Smooth muscle cell (in vitro differentiated cells): ENCODE measurements around the gene ASIC1. TPM values are rescaled to one million over a fixed set of nuclear protein-coding genes. Genes with fewer than 3 reads are reported as not detected.

Experiments
- DNase-seq: peaks from one replicate; lab custom pipeline; 2025; ENCODE audit not compliant: unreplicated experiment; lab: John Stamatoyannopoulos, UW
- H2AFZ ChIP-seq: fragments of 200-600 bp; sonication (generic); 2 replicates; pipeline ENCODE4 v1.6.0; 2016; ENCODE audit warnings: antibody characterized with exemption, low read depth, mild to moderate bottlenecking
- H3F3A ChIP-seq: fragments of 200-600 bp; sonication (generic); 2 replicates; pipeline ENCODE4 v1.6.0; 2017; ENCODE audit warnings: antibody characterized with exemption, low read depth
- H3K27ac ChIP-seq: fragments of 200-600 bp; sonication (generic); 2 replicates; pipeline ENCODE4 v1.5.1; 2016; ENCODE audit warnings: low read depth, mild to moderate bottlenecking
- H3K27me3 ChIP-seq: fragments of 200-600 bp; sonication (generic); 2 replicates; pipeline ENCODE4 v1.6.1; 2016; ENCODE audit warnings: low read depth, mild to moderate bottlenecking
- H3K36me3 ChIP-seq: fragments of 200-600 bp; sonication (generic); 2 replicates; pipeline ENCODE4 v1.5.1; 2016; ENCODE audit warnings: low read depth
- H3K4me1 ChIP-seq: fragments of 200-600 bp; sonication (generic); 2 replicates; pipeline ENCODE4 v1.5.1; 2016; ENCODE audit warnings: low read depth
- H3K4me2 ChIP-seq: fragments of 200-600 bp; sonication (generic); 2 replicates; pipeline ENCODE4 v1.6.0; 2016; ENCODE audit warnings: mild to moderate bottlenecking
- H3K4me3 ChIP-seq: fragments of 200-600 bp; sonication (generic); 2 replicates; pipeline ENCODE4 v1.5.1; 2016; ENCODE audit warnings: mild to moderate bottlenecking
- H3K79me2 ChIP-seq: fragments of 200-600 bp; sonication (generic); 2 replicates; pipeline ENCODE4 v1.6.0; 2016; ENCODE audit warnings: low read depth, mild to moderate bottlenecking
- H3K9ac ChIP-seq: fragments of 200-600 bp; sonication (generic); 2 replicates; pipeline ENCODE4 v1.6.0; 2016; ENCODE audit warnings: low read depth
- H3K9me3 ChIP-seq: fragments of 200-600 bp; sonication (generic); replicated peaks from 2 replicates; pipeline ENCODE4 v1.5.1; 2016; ENCODE audit warnings: low read depth
- H4K20me1 ChIP-seq: fragments of 200-600 bp; sonication (generic); 2 replicates; pipeline ENCODE4 v1.6.0; 2016; ENCODE audit warnings: low read depth
- WGBS: methylation state at CpG from one replicate; pipeline ENCODE4 v1.1.7; 2016; ENCODE audit warnings: low lambda C conversion rate; 5-methylcytosine and 5-hydroxymethylcytosine counted together
- polyA plus RNA-seq: library from polyadenylated mRNA; unstranded; fragments of >200 nt; fragmentation: Nextera tagmentation; extraction: Ambion mirVana; gene quantifications from 2 replicates; pipeline ENCODE4 v1.2.1, GENCODE V29; 2016
- total RNA-seq: library from RNA; depleted of rRNA; stranded (reverse); fragments of >200 nt; gene quantifications from 2 replicates; pipeline ENCODE4 v1.2.3, GENCODE V29; 2014
- TF ChIP-seq, protein P1 (sequence below): fragments of 200-600 bp; sonication (generic); IDR thresholded peaks from 2 replicates; pipeline ENCODE4 v1.5.1; 2017; ENCODE audit warnings: borderline replicate concordance, mild to moderate bottlenecking, antibody characterized with exemption; ENCODE audit not compliant: insufficient read depth, poor library complexity, severe bottlenecking

ASIC1 gene
- total and polyA plus RNA-seq, 2 experiments from 2014 or later = 0.45 to 1.5 TPM

DNA sequence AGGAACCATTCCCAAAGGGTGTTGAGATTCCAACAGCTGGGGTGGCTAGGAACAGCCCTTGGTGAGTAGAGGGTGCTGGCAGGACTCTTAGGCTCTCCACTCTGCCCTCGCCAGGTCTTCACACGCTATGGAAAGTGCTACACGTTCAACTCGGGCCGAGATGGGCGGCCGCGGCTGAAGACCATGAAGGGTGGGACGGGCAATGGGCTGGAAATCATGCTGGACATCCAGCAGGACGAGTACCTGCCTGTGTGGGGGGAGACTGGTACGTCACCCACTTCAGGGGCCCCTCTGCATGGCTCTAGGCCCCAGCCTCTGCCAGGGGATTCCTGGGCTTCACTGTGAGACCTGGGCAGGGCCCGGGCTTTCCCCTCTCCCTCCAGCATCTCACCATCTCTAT lies 19.7 kb downstream of the ASIC1 start:
- Histone ChIP-seq H3K27ac (no peak overlapping the region), H3K36me3 (no peaks in the 10 kb centered on the region), H3K9me3 (no peaks in the 10 kb centered on the region), H3F3A (no peaks in the 10 kb centered on the region), H2AFZ (no peak overlapping the region), H3K4me2 (no peak overlapping the region), H3K4me1 (no peaks in the 10 kb centered on the region), H3K9ac (no peak overlapping the region), H3K79me2 (no peaks in the 10 kb centered on the region), H3K4me3 (no peak overlapping the region), H3K27me3 (no peaks in the 10 kb centered on the region), H4K20me1 (no peaks in the 10 kb centered on the region)
- no peak for DNase-seq
- WGBS = 94% methylated on average over 12 of the region's 12 CpGs
- TF ChIP-seq, protein P1, sequence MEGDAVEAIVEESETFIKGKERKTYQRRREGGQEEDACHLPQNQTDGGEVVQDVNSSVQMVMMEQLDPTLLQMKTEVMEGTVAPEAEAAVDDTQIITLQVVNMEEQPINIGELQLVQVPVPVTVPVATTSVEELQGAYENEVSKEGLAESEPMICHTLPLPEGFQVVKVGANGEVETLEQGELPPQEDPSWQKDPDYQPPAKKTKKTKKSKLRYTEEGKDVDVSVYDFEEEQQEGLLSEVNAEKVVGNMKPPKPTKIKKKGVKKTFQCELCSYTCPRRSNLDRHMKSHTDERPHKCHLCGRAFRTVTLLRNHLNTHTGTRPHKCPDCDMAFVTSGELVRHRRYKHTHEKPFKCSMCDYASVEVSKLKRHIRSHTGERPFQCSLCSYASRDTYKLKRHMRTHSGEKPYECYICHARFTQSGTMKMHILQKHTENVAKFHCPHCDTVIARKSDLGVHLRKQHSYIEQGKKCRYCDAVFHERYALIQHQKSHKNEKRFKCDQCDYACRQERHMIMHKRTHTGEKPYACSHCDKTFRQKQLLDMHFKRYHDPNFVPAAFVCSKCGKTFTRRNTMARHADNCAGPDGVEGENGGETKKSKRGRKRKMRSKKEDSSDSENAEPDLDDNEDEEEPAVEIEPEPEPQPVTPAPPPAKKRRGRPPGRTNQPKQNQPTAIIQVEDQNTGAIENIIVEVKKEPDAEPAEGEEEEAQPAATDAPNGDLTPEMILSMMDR = no peak

DNA sequence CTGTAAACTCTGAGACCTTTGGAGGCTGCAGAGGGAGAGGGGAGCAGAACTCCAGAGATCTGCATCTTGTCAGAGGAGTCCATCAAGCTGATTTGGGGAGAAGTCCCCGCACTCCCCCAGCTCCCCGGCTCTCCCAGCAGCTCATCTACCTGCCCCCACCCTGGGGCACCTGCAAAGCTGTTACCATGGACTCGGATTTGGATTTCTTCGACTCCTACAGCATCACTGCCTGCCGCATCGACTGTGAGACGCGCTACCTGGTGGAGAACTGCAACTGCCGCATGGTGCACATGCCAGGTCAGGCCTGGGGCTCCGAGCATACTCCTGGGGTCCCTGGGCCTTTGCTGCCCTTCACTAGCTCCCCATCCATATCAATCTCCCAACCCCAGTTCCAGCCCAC lies 20.9 kb downstream of the ASIC1 start:
- H3K27ac ChIP-seq = no peak overlapping the region
- H3K4me1 ChIP-seq = no peaks in the 10 kb centered on the region
- no peak overlapping the region for H3K4me3 ChIP-seq
- no peaks in the 10 kb centered on the region for H3K79me2 ChIP-seq
- H3K9me3 ChIP-seq = no peaks in the 10 kb centered on the region
- DNase-seq = no peak
- H3K9ac ChIP-seq = no peak overlapping the region
- H2AFZ ChIP-seq = no peak overlapping the region
- no peak overlapping the region for H3K4me2 ChIP-seq
- H3K36me3 ChIP-seq = no peaks in the 10 kb centered on the region
- 92% methylated on average over 9 of the region's 10 CpGs for WGBS
- TF ChIP-seq, protein P1 = no peak
- H3F3A ChIP-seq = no peaks in the 10 kb centered on the region
- no peaks in the 10 kb centered on the region for H3K27me3 ChIP-seq
- H4K20me1 ChIP-seq = no peaks in the 10 kb centered on the region

DNA sequence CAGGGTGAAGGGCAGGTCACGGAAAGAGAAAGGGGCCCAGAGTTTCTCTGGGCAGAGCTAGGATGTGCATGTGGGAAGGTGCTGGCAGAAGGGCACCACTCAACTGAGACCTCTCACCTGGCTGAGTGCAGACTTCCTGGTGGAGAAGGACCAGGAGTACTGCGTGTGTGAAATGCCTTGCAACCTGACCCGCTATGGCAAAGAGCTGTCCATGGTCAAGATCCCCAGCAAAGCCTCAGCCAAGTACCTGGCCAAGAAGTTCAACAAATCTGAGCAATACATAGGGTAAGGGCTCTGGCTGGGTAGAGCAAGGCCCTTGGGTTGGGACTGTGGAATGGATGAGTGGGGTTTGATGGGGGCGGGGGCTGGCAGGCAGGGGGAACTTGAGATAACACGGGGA lies 22.4 kb downstream of the ASIC1 start:
- DNase-seq = no peak
- TF ChIP-seq, protein P1 = no peak
- 69% methylated on average over 3 of the region's 5 CpGs for WGBS
- Histone ChIP-seq H3K79me2 (peaks cover 5% of the 10 kb centered on the region), H3K9ac (no peak overlapping the region), H4K20me1 (no peaks in the 10 kb centered on the region), H2AFZ (no peak overlapping the region), H3K27me3 (no peaks in the 10 kb centered on the region), H3F3A (peaks cover 5% of the 10 kb centered on the region), H3K4me1 (no peaks in the 10 kb centered on the region), H3K4me2 (no peak overlapping the region), H3K27ac (no peak overlapping the region), H3K36me3 (no peaks in the 10 kb centered on the region), H3K9me3 (no peaks in the 10 kb centered on the region), H3K4me3 (no peak overlapping the region)

DNA sequence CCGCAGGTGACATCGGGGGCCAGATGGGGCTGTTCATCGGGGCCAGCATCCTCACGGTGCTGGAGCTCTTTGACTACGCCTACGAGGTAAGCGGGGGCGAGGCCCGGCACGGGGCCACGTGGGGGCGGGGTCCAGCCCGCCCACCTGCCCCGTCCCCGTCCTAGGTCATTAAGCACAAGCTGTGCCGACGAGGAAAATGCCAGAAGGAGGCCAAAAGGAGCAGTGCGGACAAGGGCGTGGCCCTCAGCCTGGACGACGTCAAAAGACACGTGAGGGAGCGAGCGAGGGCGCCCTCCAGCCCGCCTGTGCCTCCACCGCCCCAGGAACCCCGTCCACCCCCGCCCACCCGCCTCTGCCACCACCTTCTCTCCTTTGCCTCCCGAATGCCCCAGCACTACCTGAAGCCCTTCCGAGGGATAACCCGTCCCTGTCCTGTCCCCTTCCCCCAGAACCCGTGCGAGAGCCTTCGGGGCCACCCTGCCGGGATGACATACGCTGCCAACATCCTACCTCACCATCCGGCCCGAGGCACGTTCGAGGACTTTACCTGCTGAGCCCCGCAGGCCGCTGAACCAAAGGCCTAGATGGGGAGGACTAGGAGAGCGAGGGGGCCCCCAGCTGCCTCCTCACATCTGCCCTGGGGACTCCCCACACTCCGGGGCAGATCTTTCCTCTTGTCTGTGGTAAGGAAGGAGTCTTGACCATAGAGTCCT lies 23.9 kb downstream of the ASIC1 start:
- H3K4me3 ChIP-seq = no peak overlapping the region
- H3K27ac ChIP-seq = no peak overlapping the region
- TF ChIP-seq, protein P1 = no peak
- no peaks in the 10 kb centered on the region for H3K27me3 ChIP-seq
- peaks cover 6% of the 10 kb centered on the region for H3F3A ChIP-seq
- no peaks in the 10 kb centered on the region for H3K36me3 ChIP-seq
- H4K20me1 ChIP-seq = peaks cover 6% of the 10 kb centered on the region
- no peak for DNase-seq
- H3K4me1 ChIP-seq = no peaks in the 10 kb centered on the region
- H3K9me3 ChIP-seq = no peaks in the 10 kb centered on the region
- peaks cover 5% of the 10 kb centered on the region for H3K79me2 ChIP-seq
- no peak overlapping the region for H3K4me2 ChIP-seq
- WGBS = 59% methylated on average over 35 of the region's 46 CpGs
- H3K9ac ChIP-seq = no peak overlapping the region
- H2AFZ ChIP-seq = no peak overlapping the region
